ENCODE results near the gene ANXA11.
A peak's percentile ranks its signal among the peaks of the same experiment; 100 is the strongest.

ANXA11 gene

DNA sequence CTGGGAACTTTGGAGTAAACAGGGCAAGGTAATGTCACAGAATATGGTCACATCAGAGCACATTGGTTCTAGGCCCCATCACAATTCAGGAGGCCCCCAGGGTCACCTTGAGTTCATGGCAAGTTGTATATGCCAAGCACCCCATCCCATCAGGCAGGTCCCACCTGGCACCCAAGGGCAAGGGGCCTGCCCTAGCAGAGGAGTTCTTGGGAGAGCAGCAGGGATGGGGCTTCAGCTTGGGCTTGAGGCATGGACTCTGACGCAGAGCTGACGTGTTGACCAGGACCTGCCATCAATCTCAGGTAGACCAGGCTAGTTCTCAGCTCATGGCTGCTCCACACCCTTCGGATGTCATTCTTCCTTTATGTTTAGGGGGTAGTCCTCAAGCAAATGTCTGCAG is 51.9 kb downstream of the ANXA11 start:
- Histone ChIP-seq H3K27ac (peak overlapping the region in 1 of 2 donors; percentile 81), H3K4me3 (no peak overlapping the region), H3K36me3 (peaks cover 26 to 69% (median 63%) of the 10 kb centered on the region in 3 donors), H3K9me3 (peaks cover 0 to 7% (median 0%) of the 10 kb centered on the region in 3 donors), H3K27me3 (no peaks in the 10 kb centered on the region), H3K4me1 (peaks cover 9 to 44% (median 34%) of the 10 kb centered on the region in 4 donors)
- TF ChIP-seq CTCF (IDR thresholded peaks at IDR 0.05): no peak
- no peak for DNase-seq
- intact Hi-C loops (cut with DNase I; ENCODE audit: low total_unique reads): no loop called here

DNA sequence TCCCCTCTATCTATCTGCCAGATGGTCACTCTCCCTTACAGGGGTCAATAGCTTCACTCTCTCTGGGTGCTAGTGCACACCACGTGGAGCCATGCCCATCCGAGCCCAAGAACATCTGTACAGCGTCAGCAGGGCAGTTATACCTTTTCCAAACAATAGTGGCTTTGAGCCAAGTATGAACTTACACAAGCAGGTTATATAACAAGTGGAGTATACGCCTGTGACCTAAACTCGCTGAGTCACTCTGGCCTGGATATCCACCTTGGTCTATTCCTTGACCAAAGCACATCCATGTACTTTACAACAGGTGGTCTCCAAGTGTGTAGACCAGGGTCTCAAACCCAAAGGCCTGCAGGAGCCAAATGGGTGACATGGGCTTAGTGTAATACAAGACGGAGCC is 52.5 kb downstream of the ANXA11 start:
- no peak for DNase-seq
- Histone ChIP-seq H3K4me3 (no peak overlapping the region), H3K36me3 (peaks cover 28 to 67% (median 66%) of the 10 kb centered on the region in 3 donors), H3K27ac (peak overlapping the region; percentile 10 to 35), H3K27me3 (no peaks in the 10 kb centered on the region), H3K4me1 (peaks cover 5 to 37% (median 28%) of the 10 kb centered on the region in 4 donors), H3K9me3 (peaks cover 0 to 7% (median 0%) of the 10 kb centered on the region in 3 donors)
- no peak for TF ChIP-seq CTCF (IDR thresholded peaks at IDR 0.05)
- intact Hi-C loops (cut with DNase I; ENCODE audit: low total_unique reads): no loop called here

DNA sequence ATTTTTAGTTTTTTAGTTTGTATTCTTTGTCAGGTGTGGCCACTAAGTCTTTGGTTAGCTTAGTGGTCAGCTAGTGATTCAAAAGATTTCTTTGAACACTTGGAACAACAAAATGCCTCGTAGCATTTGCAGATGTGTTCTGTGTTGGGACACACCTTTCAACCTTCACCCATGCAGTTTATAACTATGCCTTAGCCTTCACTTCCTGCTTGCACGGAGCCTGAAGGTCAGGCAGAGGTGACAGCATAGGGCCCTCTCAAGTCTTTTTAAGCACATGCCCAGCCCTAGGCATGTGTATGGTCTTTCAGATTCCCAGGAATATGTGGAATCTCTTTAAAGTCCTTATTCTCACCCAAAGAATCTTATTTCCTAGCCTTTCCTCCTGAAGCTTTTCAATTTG is 55.2 kb downstream of the ANXA11 start:
- no peak overlapping the region for H3K4me3 ChIP-seq
- H3K36me3 ChIP-seq: peaks cover 23 to 54% (median 47%) of the 10 kb centered on the region in 3 donors
- peaks cover 5 to 16% (median 10%) of the 10 kb centered on the region in 4 donors for H3K4me1 ChIP-seq
- intact Hi-C loops (cut with DNase I; ENCODE audit: low total_unique reads): no loop called here
- no peaks in the 10 kb centered on the region for H3K27me3 ChIP-seq
- TF ChIP-seq CTCF (IDR thresholded peaks at IDR 0.05): no peak
- no peak for DNase-seq
- H3K27ac ChIP-seq: no peak overlapping the region
- H3K9me3 ChIP-seq: peaks cover 0 to 7% (median 0%) of the 10 kb centered on the region in 3 donors

- Histone ChIP-seq H3K4me1 (peaks cover 0 to 15% (median 9%) of the 10 kb centered on the region in 4 donors), H3K27ac (no peak overlapping the region), H3K27me3 (no peaks in the 10 kb centered on the region), H3K9me3 (peaks cover 0 to 7% (median 0%) of the 10 kb centered on the region in 3 donors), H3K36me3 (peaks cover 23 to 48% (median 47%) of the 10 kb centered on the region in 3 donors), H3K4me3 (no peak overlapping the region)
- TF ChIP-seq CTCF (IDR thresholded peaks at IDR 0.05): no peak
- DNase-seq: no peak
- intact Hi-C loops (cut with DNase I; ENCODE audit: low total_unique reads): no loop called here
Observed at GRCh38 chr10:80149123-80149522, 56.2 kb downstream of the ANXA11 start.

GRCh38 chr10:80148166-80148805 is 57.1 kb downstream of the ANXA11 start:
- Histone ChIP-seq H3K4me3 (no peak overlapping the region), H3K36me3 (peaks cover 23 to 43% (median 40%) of the 10 kb centered on the region in 3 donors), H3K9me3 (peaks cover 0 to 7% (median 0%) of the 10 kb centered on the region in 3 donors), H3K27me3 (no peaks in the 10 kb centered on the region), H3K4me1 (peaks cover 0 to 18% (median 13%) of the 10 kb centered on the region in 4 donors), H3K27ac (no peak overlapping the region)
- no peak for TF ChIP-seq CTCF (IDR thresholded peaks at IDR 0.05)
- peak; percentile 18 to 65 for DNase-seq
- intact Hi-C loops (cut with DNase I; ENCODE audit: low total_unique reads): no loop called here
